ENCODE measurements around the gene TMEM11.

The TMEM11 gene

GRCh38 chr17:21209511-21210175 lies 4.3 kb downstream of the TMEM11 start:
- no peak for TF ChIP-seq CTCF (IDR thresholded peaks at IDR 0.05; ENCODE audit: borderline replicate concordance, insufficient read depth, low read depth, low read length)
- H3K4me3 ChIP-seq (ENCODE audit: low read depth, low read length) = no peak overlapping the region

GRCh38 chr17:21208352-21208751 lies 5.6 kb downstream of the TMEM11 start:
- TF ChIP-seq CTCF (IDR thresholded peaks at IDR 0.05; ENCODE audit: borderline replicate concordance, insufficient read depth, low read depth, low read length) = no peak
- H3K4me3 ChIP-seq (ENCODE audit: low read depth, low read length) = no peak overlapping the region

- TF ChIP-seq CTCF (IDR thresholded peaks at IDR 0.05; ENCODE audit: borderline replicate concordance, insufficient read depth, low read depth, low read length) = no peak
- H3K4me3 ChIP-seq (ENCODE audit: low read depth, low read length) = no peak overlapping the region
Measured at GRCh38 chr17:21204935-21205334, 9.0 kb downstream of the TMEM11 start.

- H3K4me3 ChIP-seq (ENCODE audit: low read depth, low read length) = no peak overlapping the region
- no peak for TF ChIP-seq CTCF (IDR thresholded peaks at IDR 0.05; ENCODE audit: borderline replicate concordance, insufficient read depth, low read depth, low read length)
Measured at GRCh38 chr17:21202512-21202911, 11.4 kb downstream of the TMEM11 start.

GRCh38 chr17:21201874-21202273 lies 12.1 kb downstream of the TMEM11 start:
- H3K4me3 ChIP-seq (ENCODE audit: low read depth, low read length) = no peak overlapping the region
- no peak for TF ChIP-seq CTCF (IDR thresholded peaks at IDR 0.05; ENCODE audit: borderline replicate concordance, insufficient read depth, low read depth, low read length)

- no peak for TF ChIP-seq CTCF (IDR thresholded peaks at IDR 0.05; ENCODE audit: borderline replicate concordance, insufficient read depth, low read depth, low read length)
- no peak overlapping the region for H3K4me3 ChIP-seq (ENCODE audit: low read depth, low read length)
Measured at GRCh38 chr17:21201298-21201595, 12.7 kb downstream of the TMEM11 start.

GRCh38 chr17:21200590-21201297 lies 13.2 kb downstream of the TMEM11 start:
- H3K4me3 ChIP-seq (ENCODE audit: low read depth, low read length) = no peak overlapping the region
- TF ChIP-seq CTCF (IDR thresholded peaks at IDR 0.05; ENCODE audit: borderline replicate concordance, insufficient read depth, low read depth, low read length) = no peak
